Upper lobe of left lung (tissue), 4 donors: Measurements from ENCODE around the gene TMED8.

Experiments
- EP300 ChIP-seq, 4 donors: sonication (generic); formaldehyde crosslinking; IDR thresholded peaks; one replicate each; pipeline ENCODE4 v1.5.1; 2017; ENCODE audit warnings: antibody characterized with exemption in 4 of 4, control low read depth in 2 of 4
- POLR2A ChIP-seq, 4 donors: fragments of 450-650 bp; IDR thresholded peaks; one replicate each; pipeline ENCODE4 v1.5.1; 2016 to 2017; ENCODE audit warnings: antibody characterized with exemption in 4 of 4, mild to moderate bottlenecking in 2 of 4
- POLR2AphosphoS5 ChIP-seq, 2 donors: sonication (generic); formaldehyde crosslinking; IDR thresholded peaks; one replicate each; pipeline ENCODE4 v1.5.1; 2017; ENCODE audit warnings: antibody characterized with exemption in 2 of 2
- TF ChIP-seq, protein P1 (sequence below), 6 experiments: fragments of 450-650 bp in 4 of 6; fragments of 200-600 bp in 2 of 6; sonication (generic) in 2 of 6; IDR thresholded peaks; one replicate each; pipeline ENCODE4 v1.5.1; 2016 to 2019; ENCODE audit warnings: antibody characterized with exemption in 6 of 6

DNA sequence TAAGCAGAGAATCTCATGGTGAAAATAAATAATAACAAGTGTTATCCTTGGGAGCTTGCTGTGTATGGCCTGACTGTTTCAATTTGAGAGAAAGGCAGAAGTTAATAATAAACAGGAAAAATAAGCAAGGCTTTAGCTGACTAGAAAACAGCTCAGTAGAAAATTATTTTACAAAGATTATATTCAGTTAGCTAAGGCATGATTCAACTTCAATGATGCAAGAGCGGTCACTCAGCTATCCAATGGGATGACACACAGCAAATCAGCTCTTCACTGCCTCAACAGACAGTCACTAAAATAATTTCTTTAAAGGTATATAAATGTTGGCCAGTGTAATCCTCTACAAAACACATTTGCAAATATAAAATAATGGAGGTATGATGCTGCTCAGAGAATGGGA lies 37.5 kb downstream of the TMED8 start:
- TF ChIP-seq, protein P1, sequence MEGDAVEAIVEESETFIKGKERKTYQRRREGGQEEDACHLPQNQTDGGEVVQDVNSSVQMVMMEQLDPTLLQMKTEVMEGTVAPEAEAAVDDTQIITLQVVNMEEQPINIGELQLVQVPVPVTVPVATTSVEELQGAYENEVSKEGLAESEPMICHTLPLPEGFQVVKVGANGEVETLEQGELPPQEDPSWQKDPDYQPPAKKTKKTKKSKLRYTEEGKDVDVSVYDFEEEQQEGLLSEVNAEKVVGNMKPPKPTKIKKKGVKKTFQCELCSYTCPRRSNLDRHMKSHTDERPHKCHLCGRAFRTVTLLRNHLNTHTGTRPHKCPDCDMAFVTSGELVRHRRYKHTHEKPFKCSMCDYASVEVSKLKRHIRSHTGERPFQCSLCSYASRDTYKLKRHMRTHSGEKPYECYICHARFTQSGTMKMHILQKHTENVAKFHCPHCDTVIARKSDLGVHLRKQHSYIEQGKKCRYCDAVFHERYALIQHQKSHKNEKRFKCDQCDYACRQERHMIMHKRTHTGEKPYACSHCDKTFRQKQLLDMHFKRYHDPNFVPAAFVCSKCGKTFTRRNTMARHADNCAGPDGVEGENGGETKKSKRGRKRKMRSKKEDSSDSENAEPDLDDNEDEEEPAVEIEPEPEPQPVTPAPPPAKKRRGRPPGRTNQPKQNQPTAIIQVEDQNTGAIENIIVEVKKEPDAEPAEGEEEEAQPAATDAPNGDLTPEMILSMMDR (IDR thresholded peaks at IDR 0.05) = no peak
- TF ChIP-seq EP300 (IDR thresholded peaks at IDR 0.05) (no peak), POLR2AphosphoS5 (IDR thresholded peaks at IDR 0.05) (no peak), POLR2A (IDR thresholded peaks at IDR 0.05) (no peak)
